K562 (cell line): Measurements from ENCODE around the gene SRGAP2C.

Experiments used
- AFF4 ChIP-seq: sonication (generic); formaldehyde crosslinking; IDR thresholded peaks from 2 replicates; pipeline ENCODE4 v1.8.0; 2023; ENCODE audit warnings: mild to moderate bottlenecking, missing genetic modification reagents
- CBFA2T2 ChIP-seq: fragments of 450-650 bp; conservative IDR thresholded peaks from 2 replicates; pipeline ENCODE4 v1.6.1; 2017; ENCODE audit warnings: mild to moderate bottlenecking
- DNMT1 ChIP-seq: fragments of 450-650 bp; IDR thresholded peaks from 2 replicates; pipeline ENCODE4 v1.6.1; 2016; ENCODE audit warnings: antibody characterized with exemption, mild to moderate bottlenecking
- FOSL1 ChIP-seq: fragments of 200-800 bp; sonication (Bioruptor generic); conservative IDR thresholded peaks from 2 replicates; pipeline ENCODE4 v1.6.1; 2016; ENCODE audit warnings: missing genetic modification characterization, missing compliant biosample characterization
- PHB2 ChIP-seq: fragments of 450-650 bp; IDR thresholded peaks from 2 replicates; pipeline ENCODE4 v1.6.1; 2017; ENCODE audit warnings: low read depth
- REST ChIP-seq, 2 experiments: fragments of 450-650 bp; formaldehyde crosslinking in 1 of 2; IDR thresholded peaks; 2 replicates each; pipeline versions ENCODE4 v1.4.0 to v1.6.1; 2014 to 2020; ENCODE audit warnings: mild to moderate bottlenecking in 2 of 2, borderline replicate concordance in 1 of 2, low read depth in 1 of 2
- SNIP1 ChIP-seq: fragments of 450-650 bp; IDR thresholded peaks from 2 replicates; pipeline ENCODE4 v1.7.1; 2017; ENCODE audit warnings: low read depth, mild to moderate bottlenecking
- SNRNP70 ChIP-seq: fragments of 200-400 bp; formaldehyde crosslinking; optimal IDR thresholded peaks from 2 replicates; pipeline ENCODE3; 2017; ENCODE audit warnings: low read depth, low read length
- ZHX1 ChIP-seq: fragments of 150-350 bp; conservative IDR thresholded peaks from 2 replicates; pipeline ENCODE4 v1.6.1; 2014; ENCODE audit warnings: low read length
- ZNF143 ChIP-seq: sonication (generic); formaldehyde crosslinking; IDR thresholded peaks from 2 replicates; pipeline ENCODE4 v1.9.0; 2022; ENCODE audit warnings: mild to moderate bottlenecking, missing genetic modification reagents
- ZNF644 ChIP-seq: fragments of 200-800 bp; sonication (Bioruptor generic); IDR thresholded peaks from 2 replicates; pipeline ENCODE4 v1.6.1; 2016; ENCODE audit warnings: low read depth, missing genetic modification characterization, missing compliant biosample characterization
- TF ChIP-seq, protein P1 (sequence below), 3 experiments: IDR thresholded peaks in 2 of 3; conservative IDR thresholded peaks in 1 of 3; 2 replicates each; pipeline ENCODE4 v1.5.1; 2011 to 2012; ENCODE audit warnings: low read length in 3 of 3, mild to moderate bottlenecking in 3 of 3, control low read depth in 2 of 3, improper control_type of control experiment in 1 of 3, inconsistent platforms in 1 of 3, low read depth in 1 of 3, mixed read lengths in 1 of 3, moderate library complexity in 1 of 3; ENCODE audit not compliant: insufficient read depth in 2 of 3
- TF ChIP-seq, protein P2 (sequence below): sonication (generic); formaldehyde crosslinking; IDR thresholded peaks from 2 replicates; pipeline ENCODE4 v1.8.0; 2022; ENCODE audit warnings: missing genetic modification reagents, mild to moderate bottlenecking, borderline replicate concordance

DNA sequence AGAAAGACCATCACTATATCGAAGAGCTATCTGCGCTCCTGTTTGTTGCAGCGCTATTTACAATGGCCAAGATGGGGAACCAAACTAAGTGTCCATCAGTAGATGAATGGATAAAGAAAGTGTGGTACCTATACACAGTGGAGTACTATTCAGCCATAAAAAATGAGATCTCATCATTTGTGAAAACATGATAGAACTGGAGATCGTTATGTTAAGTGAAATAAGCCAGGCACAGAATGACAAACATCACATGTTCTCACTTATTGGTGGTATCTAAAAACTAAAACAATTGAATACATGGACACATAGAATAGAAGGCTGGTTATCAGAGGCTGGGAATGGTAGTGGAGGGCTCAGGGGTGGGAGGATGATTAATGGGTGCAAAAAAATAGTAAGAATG, 256.2 kb downstream of the SRGAP2C start:
- TF ChIP-seq SNRNP70 (no peak), ZNF143 (CRISPR knock-in tag) (no peak), REST (IDR thresholded peaks at IDR 0.05; ENCODE audit: borderline replicate concordance) (no peak), REST (CRISPR knock-in tag; IDR thresholded peaks at IDR 0.05; ENCODE audit: low read depth) (no peak), SNIP1 (no peak), PHB2 (no peak), CBFA2T2 (no peak), FOSL1 (tag) (no peak), ZNF644 (tag) (no peak), AFF4 (CRISPR knock-in tag) (no peak), ZHX1 (no peak), DNMT1 (no peak)
- TF ChIP-seq, protein P1, sequence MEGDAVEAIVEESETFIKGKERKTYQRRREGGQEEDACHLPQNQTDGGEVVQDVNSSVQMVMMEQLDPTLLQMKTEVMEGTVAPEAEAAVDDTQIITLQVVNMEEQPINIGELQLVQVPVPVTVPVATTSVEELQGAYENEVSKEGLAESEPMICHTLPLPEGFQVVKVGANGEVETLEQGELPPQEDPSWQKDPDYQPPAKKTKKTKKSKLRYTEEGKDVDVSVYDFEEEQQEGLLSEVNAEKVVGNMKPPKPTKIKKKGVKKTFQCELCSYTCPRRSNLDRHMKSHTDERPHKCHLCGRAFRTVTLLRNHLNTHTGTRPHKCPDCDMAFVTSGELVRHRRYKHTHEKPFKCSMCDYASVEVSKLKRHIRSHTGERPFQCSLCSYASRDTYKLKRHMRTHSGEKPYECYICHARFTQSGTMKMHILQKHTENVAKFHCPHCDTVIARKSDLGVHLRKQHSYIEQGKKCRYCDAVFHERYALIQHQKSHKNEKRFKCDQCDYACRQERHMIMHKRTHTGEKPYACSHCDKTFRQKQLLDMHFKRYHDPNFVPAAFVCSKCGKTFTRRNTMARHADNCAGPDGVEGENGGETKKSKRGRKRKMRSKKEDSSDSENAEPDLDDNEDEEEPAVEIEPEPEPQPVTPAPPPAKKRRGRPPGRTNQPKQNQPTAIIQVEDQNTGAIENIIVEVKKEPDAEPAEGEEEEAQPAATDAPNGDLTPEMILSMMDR (IDR thresholded peaks at IDR 0.05 in 2 of 3, conservative IDR thresholded peaks at IDR 0.05 in 1 of 3; ENCODE audit: insufficient read depth in 2 of 3, low read depth in 1 of 3, low read length in 3 of 3), result no peak
- TF ChIP-seq, protein P2, sequence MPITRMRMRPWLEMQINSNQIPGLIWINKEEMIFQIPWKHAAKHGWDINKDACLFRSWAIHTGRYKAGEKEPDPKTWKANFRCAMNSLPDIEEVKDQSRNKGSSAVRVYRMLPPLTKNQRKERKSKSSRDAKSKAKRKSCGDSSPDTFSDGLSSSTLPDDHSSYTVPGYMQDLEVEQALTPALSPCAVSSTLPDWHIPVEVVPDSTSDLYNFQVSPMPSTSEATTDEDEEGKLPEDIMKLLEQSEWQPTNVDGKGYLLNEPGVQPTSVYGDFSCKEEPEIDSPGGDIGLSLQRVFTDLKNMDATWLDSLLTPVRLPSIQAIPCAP (CRISPR knock-in tag), result no peak
